Activated CD8-positive, alpha-beta memory T cell treated with anti-CD3 and anti-CD28 coated beads, Interleukin-2, amount 50 U/mL, for 4 hours (primary cell): ENCODE data around the gene CDX2.

ENCODE experiments used
- DNase-seq: peaks from one replicate; pipeline ENCODE4 v3.0.0-alpha.2; 2020

Gene CDX2

DNA sequence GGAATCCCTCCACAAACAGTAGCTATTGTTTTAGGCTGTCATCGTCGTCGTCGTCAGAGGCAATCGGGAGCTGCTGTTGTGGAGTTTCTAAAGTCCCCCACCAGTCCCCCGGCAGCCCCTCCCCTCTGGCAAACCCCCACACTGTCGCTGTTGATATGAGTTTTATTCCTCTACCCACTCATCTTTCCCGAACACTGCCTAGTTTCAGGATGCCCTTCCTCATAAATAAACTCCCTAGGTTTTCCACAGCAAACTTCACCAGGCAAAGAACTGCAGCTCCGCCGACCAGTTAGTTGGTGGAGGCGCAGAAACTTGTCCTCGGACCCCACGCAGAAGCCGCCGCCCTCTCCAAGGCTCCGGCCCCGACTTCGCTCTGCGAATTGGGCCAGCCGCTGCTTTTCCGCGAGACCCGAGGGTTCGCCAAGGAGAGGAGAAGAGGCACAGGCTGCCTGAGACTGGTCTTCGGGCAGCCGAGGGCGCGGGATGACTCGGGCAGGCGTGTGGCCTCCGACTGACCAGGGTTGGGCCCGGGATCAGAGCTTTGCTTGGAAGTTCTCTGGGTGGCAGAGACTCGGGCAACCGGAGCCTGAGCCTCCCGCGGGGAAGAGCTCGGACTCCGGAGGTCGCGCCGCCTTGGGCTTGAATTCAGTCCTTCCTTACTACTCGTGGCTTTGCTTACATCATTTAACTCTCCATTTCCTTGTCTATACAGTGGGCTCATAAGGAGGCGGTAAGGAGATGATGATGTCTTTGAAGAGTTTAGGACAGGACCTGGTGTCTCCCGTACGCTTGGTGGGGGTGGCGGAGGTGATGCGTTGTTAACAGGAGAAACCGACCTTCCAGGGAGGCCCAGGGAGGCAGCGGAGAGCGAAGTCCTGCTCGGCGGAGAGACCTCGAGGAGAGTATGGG is 41.4 kb downstream of the CDX2 start:
- no peak for DNase-seq

GRCh38 chr13:27926644-27927434 is 42.3 kb downstream of the CDX2 start:
- no peak for DNase-seq

GRCh38 chr13:27925220-27925991 is 43.7 kb downstream of the CDX2 start:
- no peak for DNase-seq

GRCh38 chr13:27924529-27925141 is 44.5 kb downstream of the CDX2 start:
- no peak for DNase-seq

DNA sequence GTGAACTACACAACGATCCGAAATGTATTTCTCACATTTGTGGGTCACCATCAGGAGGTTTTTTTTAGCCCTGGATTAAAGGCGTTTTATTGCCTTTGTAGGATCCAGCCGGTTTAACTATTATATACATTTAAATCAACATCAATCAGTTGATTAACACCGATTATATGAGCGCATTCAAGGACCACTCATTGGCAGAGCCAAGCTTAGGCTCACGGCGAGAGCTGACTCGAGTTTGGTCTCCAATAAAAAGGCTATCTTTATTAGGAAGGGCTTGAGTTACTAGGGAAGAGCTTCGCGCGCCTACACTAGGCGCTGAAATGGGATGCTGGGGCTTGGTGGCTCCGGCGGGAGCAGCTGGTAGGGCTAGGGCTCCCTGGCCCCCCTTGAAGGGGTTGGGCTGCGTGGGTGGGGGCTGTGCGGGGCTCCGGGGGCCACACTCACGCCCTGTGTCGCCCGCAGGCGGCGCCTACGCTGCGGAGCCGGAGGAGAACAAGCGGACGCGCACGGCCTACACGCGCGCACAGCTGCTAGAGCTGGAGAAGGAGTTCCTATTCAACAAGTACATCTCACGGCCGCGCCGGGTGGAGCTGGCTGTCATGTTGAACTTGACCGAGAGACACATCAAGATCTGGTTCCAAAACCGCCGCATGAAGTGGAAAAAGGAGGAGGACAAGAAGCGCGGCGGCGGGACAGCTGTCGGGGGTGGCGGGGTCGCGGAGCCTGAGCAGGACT is 45.2 kb downstream of the CDX2 start:
- no peak for DNase-seq

GRCh38 chr13:27922883-27923612 is 46.1 kb downstream of the CDX2 start:
- no peak for DNase-seq

DNA sequence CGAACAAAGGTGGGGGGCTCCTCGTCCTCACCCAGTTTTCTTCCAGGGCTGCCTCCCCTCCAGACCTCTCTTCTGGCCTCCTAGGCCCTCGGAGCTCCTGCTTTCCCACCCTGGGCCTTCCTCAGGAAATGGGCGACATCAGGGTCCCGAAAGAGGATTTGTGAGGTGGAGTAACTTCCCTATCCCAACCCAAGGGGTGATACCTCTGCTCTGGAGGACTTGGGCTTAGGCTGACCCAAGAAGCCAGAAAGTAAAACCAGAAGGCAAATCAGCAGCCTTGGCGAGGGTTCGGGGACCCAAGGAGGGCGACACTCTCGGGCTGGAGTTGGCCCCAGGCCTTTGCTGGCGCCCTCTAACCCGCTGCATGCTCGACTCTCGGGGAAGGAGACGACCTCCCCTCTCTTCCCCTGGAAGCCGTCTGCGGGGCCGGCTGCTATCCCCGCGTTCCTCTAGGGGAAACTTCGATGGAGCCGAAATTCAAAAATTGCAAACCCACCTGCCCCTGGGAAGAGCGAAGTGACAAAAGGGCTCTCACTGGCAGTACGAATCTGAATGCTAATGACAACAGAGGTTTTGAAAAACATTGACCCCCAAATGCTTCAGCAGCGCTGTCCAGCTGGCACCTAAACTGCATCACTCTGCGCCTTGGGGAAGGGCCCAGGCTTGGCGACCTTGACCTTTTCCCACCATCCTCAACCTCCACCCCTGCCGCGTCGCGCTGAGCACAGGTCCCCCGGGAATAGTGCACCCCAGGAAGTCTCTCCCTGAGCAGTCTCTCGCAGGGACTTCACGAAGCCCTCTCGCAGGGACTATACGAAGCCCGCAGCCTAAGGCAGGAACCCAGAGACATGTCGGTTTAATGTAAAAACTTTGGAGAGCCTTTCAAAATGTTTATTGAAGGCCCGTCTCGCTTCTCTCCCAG is 46.9 kb downstream of the CDX2 start:
- DNase-seq: no peak

DNA sequence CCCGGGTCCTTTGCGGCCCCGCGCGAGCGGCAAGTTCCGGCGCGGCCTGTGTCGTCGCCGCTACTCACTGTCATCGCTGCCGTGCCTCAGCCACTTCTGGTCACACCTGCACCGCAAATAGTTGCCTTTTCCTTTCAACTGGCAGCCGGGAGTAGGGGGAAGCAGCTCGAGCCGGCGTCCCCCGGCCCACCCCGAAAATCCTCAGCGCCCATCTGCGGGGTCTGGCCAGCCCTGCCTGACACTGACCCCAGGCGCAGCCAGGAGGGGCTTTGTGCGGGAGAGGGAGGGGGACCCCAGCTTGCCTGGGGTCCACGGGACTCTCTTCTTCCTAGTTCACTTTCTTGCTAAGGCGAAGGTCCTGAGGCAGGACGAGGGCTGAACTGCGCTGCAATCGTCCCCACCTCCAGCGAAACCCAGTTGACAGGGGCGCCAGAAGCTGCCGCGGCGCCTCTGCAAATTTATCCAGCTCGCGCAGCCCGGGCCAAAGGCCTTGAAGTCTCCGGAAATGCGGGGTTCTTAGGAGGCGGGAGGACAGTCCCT is 47.6 kb downstream of the CDX2 start:
- no peak for DNase-seq

GRCh38 chr13:27920677-27921420 is 48.3 kb downstream of the CDX2 start:
- DNase-seq: no peak

- no peak for DNase-seq
Measured at GRCh38 chr13:27919934-27920676, 49.0 kb downstream of the CDX2 start, which contains the start of gene PDX1. TSS of gene PDX1 (plus strand) at chr13:27920000. CDS start at chr13:27920139, 139 bp downstream.

GRCh38 chr13:27919659-27919933 is 49.5 kb downstream of the CDX2 start:
- DNase-seq: no peak

DNA sequence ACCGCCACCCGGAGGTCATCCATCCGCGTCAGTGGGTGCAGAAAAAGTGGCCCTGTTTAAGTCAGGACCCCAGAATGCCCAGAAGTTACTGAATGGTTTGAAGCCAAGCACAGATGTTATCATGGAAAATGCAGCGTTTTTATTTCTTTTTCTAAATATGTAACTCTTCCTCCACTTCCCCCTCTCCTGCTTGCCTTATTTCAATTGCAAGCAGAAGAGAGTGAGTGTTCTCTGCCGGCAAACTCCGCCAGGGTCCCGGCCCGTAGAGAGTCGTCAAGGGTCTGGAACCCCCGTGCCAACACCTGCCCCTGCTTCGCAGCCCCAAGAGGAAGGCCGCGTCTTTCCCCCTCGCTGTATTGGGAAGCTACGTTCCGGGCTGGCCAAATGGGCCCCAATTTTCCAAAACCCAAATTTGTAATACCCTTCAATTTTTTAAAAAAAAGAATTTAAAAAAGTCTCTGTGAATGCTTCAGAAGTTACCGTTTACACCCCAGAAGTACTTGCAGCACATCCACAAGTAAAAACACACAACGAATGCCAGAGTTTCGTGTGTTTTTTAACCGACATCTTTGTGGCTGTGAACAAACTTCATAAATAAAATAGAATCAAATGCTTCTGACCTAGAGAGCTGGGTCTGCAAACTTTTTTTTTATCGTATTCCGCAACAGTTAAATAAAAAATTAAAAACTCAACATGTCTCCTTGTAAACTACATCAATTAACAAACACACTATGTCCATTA is 50.0 kb downstream of the CDX2 start:
- no peak for DNase-seq

GRCh38 chr13:27918041-27918917 is 50.8 kb downstream of the CDX2 start:
- no peak for DNase-seq

GRCh38 chr13:27917121-27917947 is 51.8 kb downstream of the CDX2 start:
- no peak for DNase-seq

DNA sequence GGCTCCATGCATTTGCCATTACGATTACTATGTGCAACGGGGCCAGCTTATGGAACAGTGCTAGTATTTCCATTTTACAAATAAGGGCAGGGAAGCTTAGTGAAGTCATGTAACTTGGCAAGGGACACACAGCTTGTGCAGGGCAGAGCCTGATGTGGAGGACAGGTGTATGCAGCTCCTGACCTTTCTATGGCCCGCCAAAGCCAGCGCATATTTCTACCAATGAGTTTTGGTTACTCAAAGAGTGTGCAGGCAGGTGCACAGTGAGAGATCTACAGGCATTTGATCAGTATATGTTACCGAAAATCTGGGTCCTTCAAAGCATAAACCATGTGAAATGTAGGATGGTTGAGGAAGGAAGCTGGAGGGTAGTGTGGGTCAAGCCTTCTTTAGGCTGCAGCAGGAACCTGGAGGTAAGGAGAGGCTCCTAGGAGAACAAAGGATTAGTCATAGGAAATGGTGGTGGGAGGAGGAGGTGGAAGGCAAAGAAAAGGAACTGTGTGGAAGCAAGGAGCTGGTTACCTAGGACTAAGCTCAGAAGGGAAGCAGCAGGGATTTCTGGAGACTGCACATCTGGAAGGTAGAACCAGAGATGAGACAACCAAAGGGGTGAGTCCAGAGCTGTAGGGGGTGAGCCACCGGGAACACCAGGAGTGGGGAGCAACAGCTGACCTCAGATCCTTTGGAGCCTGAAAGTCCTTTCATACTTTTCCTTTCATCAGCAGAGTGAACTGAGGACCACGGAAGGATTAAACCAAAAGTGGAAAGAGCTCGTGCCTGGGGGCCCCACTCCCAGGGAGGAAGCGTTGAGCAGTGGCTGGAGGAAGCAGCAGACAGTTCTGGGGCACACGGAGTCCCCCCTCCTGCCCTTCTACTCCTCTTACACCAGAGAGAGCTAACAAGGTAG is 53.6 kb downstream of the CDX2 start:
- DNase-seq: no peak
